UCSD-AML1 (cell line): ENCODE results near the gene NFATC1.

ENCODE experiments used
- DNase-seq: peaks from one replicate; lab custom pipeline; 2025; ENCODE audit not compliant: unreplicated experiment; lab: John Stamatoyannopoulos, UW

NFATC1 gene

GRCh38 chr18:79567481-79568147 is 171.9 kb downstream of the NFATC1 start:
- DNase-seq: no peak

DNA sequence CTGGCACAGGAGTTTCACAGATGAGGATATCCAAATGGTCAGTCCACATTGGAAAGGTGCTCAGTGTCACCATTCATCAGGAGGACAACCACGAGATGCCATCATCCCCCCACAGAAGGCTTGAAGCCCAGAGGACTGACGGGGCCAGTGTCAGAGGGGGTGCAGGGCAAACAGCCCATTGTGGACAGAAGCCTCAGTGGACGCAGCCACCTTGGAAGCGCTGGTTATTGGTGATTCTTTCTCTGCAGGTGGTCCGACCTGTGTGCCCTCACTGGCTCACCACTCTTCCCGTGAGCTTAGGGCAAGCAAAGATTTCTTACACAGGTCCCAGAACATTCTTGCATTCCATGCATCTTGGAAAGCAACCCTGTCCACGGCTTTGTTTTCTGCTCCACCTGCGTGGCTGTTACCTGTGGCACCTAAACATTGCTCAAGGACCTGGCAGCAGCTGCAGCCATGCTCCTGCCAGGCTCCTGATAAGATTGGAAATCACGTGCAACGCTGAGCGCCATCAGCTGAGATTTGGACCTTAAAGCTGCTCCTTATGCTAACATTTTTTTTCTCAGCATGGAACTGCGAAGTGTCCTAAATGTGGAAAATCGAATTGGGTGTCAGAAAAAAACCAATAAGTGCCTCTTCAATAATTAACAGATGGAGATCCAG is 172.9 kb downstream of the NFATC1 start:
- no peak for DNase-seq

- DNase-seq: no peak
These were observed 174.0 kb downstream of the NFATC1 start for GRCh38 chr18:79569720-79570119.

- DNase-seq: no peak
These were observed 174.8 kb downstream of the NFATC1 start for GRCh38 chr18:79570266-79571201.

GRCh38 chr18:79571211-79572092 is 175.7 kb downstream of the NFATC1 start:
- no peak for DNase-seq

DNA sequence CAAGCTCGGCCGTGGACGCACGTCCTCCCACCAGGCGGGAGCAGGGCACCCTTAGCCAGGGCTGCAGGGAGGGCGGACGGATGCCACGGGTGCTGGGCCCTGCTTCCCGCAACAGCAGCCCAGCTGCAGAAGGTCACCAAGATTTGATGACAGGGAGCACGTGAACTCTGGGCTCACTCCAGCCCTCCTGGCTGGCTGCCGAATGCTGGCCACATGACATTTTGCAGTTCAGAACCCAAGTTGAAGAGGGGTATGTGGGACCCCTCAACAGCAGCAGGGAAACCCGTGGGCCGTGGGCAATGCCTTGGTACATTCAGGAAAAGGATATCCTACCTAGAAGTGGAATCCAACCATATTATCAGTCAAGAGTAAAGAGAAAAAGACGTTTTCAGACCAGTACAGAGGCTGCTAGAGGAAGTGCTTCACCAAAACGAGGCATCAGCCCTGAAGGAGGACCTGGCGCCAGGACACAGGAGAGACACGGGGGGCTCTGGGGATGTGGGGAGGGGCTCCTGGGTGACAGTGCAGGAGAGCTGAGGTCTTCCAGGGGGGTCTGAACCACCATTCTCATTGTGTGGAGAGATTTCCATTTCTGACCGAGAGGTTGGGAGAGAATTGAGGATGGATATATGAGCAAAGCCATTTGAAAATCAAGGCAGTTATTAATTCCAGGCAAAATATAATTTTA is 176.5 kb downstream of the NFATC1 start:
- DNase-seq: no peak

- DNase-seq: no peak
These were observed 177.2 kb downstream of the NFATC1 start for GRCh38 chr18:79572848-79573451.

GRCh38 chr18:79573921-79574491 is 178.3 kb downstream of the NFATC1 start:
- DNase-seq: no peak

DNA sequence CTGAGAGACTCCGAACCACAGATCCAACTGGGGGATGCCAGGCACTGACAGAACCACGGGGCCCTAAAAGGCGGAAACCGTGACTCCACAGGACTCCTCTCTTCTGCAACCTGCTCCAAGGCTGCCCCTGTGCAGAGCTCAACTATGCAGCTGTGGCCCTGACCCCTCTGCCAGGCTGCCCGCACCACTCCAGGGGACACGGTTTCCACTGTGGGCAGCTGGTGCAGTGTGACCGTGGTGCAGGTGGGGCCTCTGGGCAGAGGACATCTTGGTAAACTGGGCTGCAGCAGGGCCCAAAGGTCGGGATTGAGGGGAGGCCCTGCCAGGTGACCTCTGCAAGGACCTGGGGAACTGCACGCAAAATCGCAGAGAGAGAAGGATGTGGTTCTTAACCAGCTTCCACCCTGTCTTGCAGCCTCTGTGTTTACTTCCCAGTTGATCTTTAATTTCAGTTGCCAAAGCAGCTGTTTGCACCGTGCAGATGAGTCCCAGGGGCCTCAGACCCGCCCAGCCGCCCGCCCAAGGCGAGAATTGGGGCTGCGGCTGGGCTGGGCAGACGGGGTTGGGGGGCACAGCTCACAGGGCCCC is 179.3 kb downstream of the NFATC1 start:
- DNase-seq: peak; percentile 24

- DNase-seq: no peak
These were observed 180.4 kb downstream of the NFATC1 start for GRCh38 chr18:79575891-79576685.

DNA sequence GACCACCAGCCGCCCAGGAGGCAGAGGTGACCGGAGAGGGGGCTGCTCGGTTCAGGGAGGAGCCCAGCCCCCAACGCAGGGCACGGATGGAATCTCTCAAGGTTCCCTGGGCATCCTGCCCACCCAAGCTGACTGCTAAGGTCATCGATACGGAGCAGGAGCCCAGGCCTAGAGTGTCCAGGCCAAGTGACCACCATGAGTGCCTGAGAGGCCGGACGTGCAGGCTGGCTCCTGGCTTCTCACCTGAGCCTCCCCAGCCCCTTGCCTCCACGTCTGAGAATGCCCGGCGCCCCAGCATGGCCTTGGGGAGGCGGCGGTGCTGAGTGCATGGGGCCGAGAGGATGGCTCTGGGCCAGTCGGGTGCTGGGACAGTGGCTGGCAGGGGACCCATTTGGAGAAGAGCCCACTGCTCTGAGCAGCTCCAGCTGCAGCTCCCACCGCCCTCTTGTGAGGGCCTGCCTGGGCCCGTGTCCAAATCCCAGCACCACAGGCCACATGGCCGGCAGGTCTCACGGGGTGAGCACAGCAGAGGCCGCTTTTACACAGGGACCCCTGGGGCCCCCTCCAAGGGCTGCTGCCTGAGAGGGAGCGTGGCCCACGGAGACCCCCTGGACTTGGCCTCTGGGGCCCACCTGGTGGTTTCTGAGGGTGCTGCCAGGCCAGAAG is 181.1 kb downstream of the NFATC1 start:
- no peak for DNase-seq

- DNase-seq: peak; percentile 52
These were observed 182.0 kb downstream of the NFATC1 start for GRCh38 chr18:79577451-79578395.

- no peak for DNase-seq
These were observed 182.9 kb downstream of the NFATC1 start for GRCh38 chr18:79578396-79579260.
